ENCODE data around the gene COL6A3. TPM values are rescaled to one million over a fixed set of nuclear protein-coding genes. Genes with fewer than 3 reads are reported as not detected.
A peak's percentile ranks its signal among the peaks of the same experiment; 100 is the strongest.

Gene COL6A3
- total and polyA plus RNA-seq, 2 of the 13 experiments (the other 11 are each of a cell fraction or from before 2014, with no cell fraction given): 0.03 TPM; not detected in 1

DNA sequence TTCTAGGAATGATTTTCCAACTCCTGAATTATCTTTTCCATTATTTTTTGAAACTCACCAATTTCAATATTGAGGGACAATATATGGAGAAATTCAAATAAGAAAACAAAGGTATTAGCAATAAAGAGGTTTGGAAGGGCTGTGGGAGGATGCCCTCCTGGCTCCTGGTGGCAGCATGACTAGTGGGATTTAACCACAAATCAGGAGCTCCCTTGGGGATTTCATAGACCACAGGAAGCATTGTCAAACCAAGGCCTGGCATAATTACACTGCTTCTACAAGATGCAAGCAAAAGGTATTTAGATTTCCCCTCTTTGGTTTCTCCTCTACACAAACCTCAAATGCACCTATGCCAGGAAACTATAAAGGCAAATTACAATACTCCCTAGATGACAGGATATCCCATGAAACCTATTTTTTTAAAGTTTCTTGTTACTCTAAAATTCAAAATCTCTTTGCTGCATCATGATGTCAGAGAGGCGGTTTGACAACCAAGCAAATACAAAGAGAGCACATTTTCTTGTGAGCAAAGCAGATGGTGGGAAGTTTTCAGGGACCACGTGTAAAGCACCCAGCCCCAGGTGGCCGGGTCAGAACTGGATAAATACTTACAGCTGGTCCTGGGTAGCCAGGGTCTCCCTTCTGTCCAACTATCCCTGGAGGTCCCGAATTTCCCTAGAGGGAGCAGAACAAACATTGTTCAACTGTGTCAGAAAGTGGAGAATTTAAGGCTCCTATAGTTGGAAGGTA is 67.9 kb downstream of the COL6A3 start:
- no peaks in the 10 kb centered on the region for H3K4me1 ChIP-seq (ENCODE audit: insufficient read depth, low read length)
- in situ Hi-C loops (cut with HindIII; ENCODE audit: extremely low pct_ligation_motif_present, low pct_unique_long_range_greater_than_20kb) (no loop called here), intact Hi-C loops (cut with micrococcal nuclease; ENCODE audit: unreplicated experiment) (no loop called here)
- POLR2A ChIA-PET: no interaction called here
- H3K4me3 ChIP-seq (replicated peaks in 1 of 3; ENCODE audit: insufficient read depth in 1 of 3, low read depth in 2 of 3, low read length in 3 of 3): no peak overlapping the region
- TF ChIP-seq, protein P1, sequence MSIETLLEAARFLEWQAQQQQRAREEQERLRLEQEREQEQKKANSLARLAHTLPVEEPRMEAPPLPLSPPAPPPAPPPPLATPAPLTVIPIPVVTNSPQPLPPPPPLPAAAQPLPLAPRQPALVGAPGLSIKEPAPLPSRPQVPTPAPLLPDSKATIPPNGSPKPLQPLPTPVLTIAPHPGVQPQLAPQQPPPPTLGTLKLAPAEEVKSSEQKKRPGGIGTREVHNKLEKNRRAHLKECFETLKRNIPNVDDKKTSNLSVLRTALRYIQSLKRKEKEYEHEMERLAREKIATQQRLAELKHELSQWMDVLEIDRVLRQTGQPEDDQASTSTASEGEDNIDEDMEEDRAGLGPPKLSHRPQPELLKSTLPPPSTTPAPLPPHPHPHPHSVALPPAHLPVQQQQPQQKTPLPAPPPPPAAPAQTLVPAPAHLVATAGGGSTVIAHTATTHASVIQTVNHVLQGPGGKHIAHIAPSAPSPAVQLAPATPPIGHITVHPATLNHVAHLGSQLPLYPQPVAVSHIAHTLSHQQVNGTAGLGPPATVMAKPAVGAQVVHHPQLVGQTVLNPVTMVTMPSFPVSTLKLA (IDR thresholded peaks at IDR 0.05): peak; percentile 88
- TF ChIP-seq SALL2 (CRISPR knock-in tag; IDR thresholded peaks at IDR 0.05): no peak
- DNase-seq (ENCODE audit: low spot score) (no peak), FAIRE-seq (no peak), ATAC-seq (no peak)
- no peaks in the 10 kb centered on the region for H4K20me1 ChIP-seq (ENCODE audit: insufficient read depth, low read length)
- H3K27me3 ChIP-seq (ENCODE audit: control insufficient read depth in 1 of 2, insufficient read depth in 2 of 2, low read length in 2 of 2): peaks cover 2 to 56% of the 10 kb centered on the region in 2 experiments; a peak in 4 of 5 replicates
- no peak overlapping the region for H3K27ac ChIP-seq (ENCODE audit: extremely low read length, insufficient read depth, low read length)
- no TSS peak for BruUV-seq (replicated peaks)
- no peak overlapping the region for H2AFZ ChIP-seq (ENCODE audit: low read length)
- H3K36me3 ChIP-seq (replicated peaks in 1 of 2; ENCODE audit: control insufficient read depth in 1 of 2, insufficient read depth in 2 of 2, low read length in 2 of 2): no peaks in the 10 kb centered on the region
- no peak overlapping the region for H3K9ac ChIP-seq (ENCODE audit: insufficient read depth, low read depth, low read length)
- 5% methylated on average over 4 of the region's 4 CpGs for WGBS (ENCODE audit: low lambda C conversion rate)
- no peaks in the 10 kb centered on the region for H3K79me2 ChIP-seq (ENCODE audit: insufficient read depth, low read length)
- no peaks in the 10 kb centered on the region for H3K9me3 ChIP-seq (ENCODE audit: low read length)
- H3K4me2 ChIP-seq (ENCODE audit: low read depth, low read length): no peak overlapping the region
- CTCF ChIA-PET (ENCODE audit: low intra/inter-chr PET ratio, low total read pairs): no interaction called here

DNA sequence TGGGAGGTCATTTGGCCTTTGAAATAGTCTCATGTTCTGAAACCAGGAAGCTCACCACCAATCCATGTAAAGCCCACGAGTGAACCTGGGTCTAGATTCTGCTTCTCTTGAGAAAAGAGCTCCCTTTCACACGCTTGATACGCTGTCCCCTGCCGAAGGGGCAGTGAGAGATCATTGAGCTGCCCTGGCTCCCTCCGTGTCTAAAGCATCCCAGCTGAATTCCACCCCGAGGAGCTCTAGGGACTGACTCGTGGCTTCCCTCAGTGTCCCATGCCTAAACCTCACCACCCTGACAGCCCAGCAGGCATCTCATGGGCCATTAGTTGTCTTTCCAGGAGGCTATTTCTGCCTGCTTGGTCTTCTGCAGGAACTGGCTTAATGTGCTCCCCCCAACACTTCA is 68.6 kb downstream of the COL6A3 start:
- H3K4me2 ChIP-seq (ENCODE audit: low read depth, low read length): no peak overlapping the region
- no peak overlapping the region for H3K4me3 ChIP-seq (replicated peaks in 1 of 3; ENCODE audit: insufficient read depth in 1 of 3, low read depth in 2 of 3, low read length in 3 of 3)
- no peak overlapping the region for H3K27ac ChIP-seq (ENCODE audit: extremely low read length, insufficient read depth, low read length)
- CTCF ChIA-PET (ENCODE audit: low intra/inter-chr PET ratio, low total read pairs): no interaction called here
- WGBS (ENCODE audit: low lambda C conversion rate): 9% methylated on average over 7 of the region's 7 CpGs
- H2AFZ ChIP-seq (ENCODE audit: low read length): no peak overlapping the region
- POLR2A ChIA-PET: no interaction called here
- FAIRE-seq: no peak
- no peaks in the 10 kb centered on the region for H3K9me3 ChIP-seq (ENCODE audit: low read length)
- no peaks in the 10 kb centered on the region for H4K20me1 ChIP-seq (ENCODE audit: insufficient read depth, low read length)
- no peaks in the 10 kb centered on the region for H3K36me3 ChIP-seq (replicated peaks in 1 of 2; ENCODE audit: control insufficient read depth in 1 of 2, insufficient read depth in 2 of 2, low read length in 2 of 2)
- in situ Hi-C loops (cut with HindIII; ENCODE audit: extremely low pct_ligation_motif_present, low pct_unique_long_range_greater_than_20kb) (no loop called here), intact Hi-C loops (cut with micrococcal nuclease; ENCODE audit: unreplicated experiment) (no loop called here)
- no peaks in the 10 kb centered on the region for H3K4me1 ChIP-seq (ENCODE audit: insufficient read depth, low read length)
- peaks cover under 1 to 50% of the 10 kb centered on the region in 2 experiments; a peak in 4 of 5 replicates for H3K27me3 ChIP-seq (ENCODE audit: control insufficient read depth in 1 of 2, insufficient read depth in 2 of 2, low read length in 2 of 2)
- no peaks in the 10 kb centered on the region for H3K79me2 ChIP-seq (ENCODE audit: insufficient read depth, low read length)
- no peak for DNase-seq (ENCODE audit: low spot score)
- no peak overlapping the region for H3K9ac ChIP-seq (ENCODE audit: insufficient read depth, low read depth, low read length)
- BruUV-seq (replicated peaks): no TSS peak
- ATAC-seq: no peak
- TF ChIP-seq YEATS4 (CRISPR knock-in tag; IDR thresholded peaks at IDR 0.05; ENCODE audit: borderline replicate concordance): no peak
- TF ChIP-seq ZFY (CRISPR knock-in tag; IDR thresholded peaks at IDR 0.05): no peak
- TF ChIP-seq SETDB1 (CRISPR knock-in tag; IDR thresholded peaks at IDR 0.05; ENCODE audit: borderline replicate concordance): no peak
- no peak for TF ChIP-seq ZNF354B (CRISPR knock-in tag; IDR thresholded peaks at IDR 0.05)
- TF ChIP-seq POLR2G (IDR thresholded peaks at IDR 0.05; ENCODE audit: low read depth, low read length): no peak
- TF ChIP-seq, protein P2, sequence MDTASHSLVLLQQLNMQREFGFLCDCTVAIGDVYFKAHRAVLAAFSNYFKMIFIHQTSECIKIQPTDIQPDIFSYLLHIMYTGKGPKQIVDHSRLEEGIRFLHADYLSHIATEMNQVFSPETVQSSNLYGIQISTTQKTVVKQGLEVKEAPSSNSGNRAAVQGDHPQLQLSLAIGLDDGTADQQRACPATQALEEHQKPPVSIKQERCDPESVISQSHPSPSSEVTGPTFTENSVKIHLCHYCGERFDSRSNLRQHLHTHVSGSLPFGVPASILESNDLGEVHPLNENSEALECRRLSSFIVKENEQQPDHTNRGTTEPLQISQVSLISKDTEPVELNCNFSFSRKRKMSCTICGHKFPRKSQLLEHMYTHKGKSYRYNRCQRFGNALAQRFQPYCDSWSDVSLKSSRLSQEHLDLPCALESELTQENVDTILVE (CRISPR knock-in tag; IDR thresholded peaks at IDR 0.05): no peak
- no peak for TF ChIP-seq SP5 (CRISPR knock-in tag; IDR thresholded peaks at IDR 0.05; ENCODE audit: borderline replicate concordance, low read depth)
- TF ChIP-seq AGO2 (optimal IDR thresholded peaks at IDR 0.05; ENCODE audit: low read depth, low read length): no peak
- TF ChIP-seq, protein P3, sequence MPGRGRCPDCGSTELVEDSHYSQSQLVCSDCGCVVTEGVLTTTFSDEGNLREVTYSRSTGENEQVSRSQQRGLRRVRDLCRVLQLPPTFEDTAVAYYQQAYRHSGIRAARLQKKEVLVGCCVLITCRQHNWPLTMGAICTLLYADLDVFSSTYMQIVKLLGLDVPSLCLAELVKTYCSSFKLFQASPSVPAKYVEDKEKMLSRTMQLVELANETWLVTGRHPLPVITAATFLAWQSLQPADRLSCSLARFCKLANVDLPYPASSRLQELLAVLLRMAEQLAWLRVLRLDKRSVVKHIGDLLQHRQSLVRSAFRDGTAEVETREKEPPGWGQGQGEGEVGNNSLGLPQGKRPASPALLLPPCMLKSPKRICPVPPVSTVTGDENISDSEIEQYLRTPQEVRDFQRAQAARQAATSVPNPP (CRISPR knock-in tag; IDR thresholded peaks at IDR 0.05): no peak
- no peak for TF ChIP-seq GFI1 (CRISPR knock-in tag; IDR thresholded peaks at IDR 0.05; ENCODE audit: borderline replicate concordance)

Data from HepG2 (cell line).